ENCODE measurements around the gene ADAMTS12. TPM values are rescaled to one million over a fixed set of nuclear protein-coding genes. Genes with fewer than 3 reads are reported as not detected.
"Not testable (repeated sequence)": the region's sequence is repeated elsewhere in the genome, so short reads cannot be mapped to it uniquely, and the experiment has no call there.

ADAMTS12 gene
- total RNA-seq, 1 donor from 2014 or later: 6.9 TPM

- no peak for DNase-seq (ENCODE audit: low spot score)
- intact Hi-C loops (cut with DNase I): no loop called here
- no peak for ATAC-seq
These were observed 312.6 kb downstream of the ADAMTS12 start for GRCh38 chr5:33579152-33579551.

DNA sequence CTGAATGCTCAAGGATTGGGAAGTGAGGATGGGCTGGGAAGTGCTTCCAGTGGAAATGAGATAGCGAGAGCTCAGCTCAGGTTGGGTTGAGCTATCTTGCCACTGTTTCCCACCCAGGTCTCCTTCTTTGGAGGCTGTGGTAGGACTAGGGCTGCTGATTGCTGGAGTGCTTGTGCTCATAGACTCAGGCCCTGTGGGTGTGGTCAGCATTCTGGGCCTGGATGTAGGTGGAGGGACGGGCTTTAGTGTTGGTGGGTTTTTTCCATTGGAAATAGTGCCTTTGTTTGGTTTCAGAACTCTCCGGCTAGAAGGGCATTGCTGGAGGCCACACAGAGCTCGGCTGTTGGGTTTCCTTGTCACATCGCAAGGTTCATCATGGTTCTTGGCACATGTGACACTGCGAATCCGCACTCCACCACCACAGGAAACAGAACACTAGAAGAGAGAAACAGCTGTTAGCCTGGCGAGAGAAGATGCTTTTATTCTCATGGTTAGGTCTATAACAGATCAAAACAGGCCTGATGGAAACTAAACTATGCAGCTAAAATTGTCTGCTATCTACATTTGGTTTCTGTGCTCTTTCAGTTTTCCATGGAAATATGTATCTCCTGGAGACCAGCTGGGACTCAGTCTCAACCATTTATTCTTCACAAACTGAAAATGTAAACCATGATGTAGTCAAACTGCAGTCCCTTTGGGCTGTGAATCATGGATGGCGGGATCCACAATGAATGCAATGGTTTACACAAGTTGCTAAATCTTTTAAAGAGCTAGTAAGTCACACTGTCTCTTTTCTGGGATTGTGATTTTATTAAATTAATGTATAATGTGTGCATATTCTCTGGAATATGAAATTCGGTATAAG, 314.8 kb downstream of the ADAMTS12 start:
- intact Hi-C loops (cut with DNase I): no loop called here
- ATAC-seq (no peak), DNase-seq (ENCODE audit: low spot score) (no peak)

DNA sequence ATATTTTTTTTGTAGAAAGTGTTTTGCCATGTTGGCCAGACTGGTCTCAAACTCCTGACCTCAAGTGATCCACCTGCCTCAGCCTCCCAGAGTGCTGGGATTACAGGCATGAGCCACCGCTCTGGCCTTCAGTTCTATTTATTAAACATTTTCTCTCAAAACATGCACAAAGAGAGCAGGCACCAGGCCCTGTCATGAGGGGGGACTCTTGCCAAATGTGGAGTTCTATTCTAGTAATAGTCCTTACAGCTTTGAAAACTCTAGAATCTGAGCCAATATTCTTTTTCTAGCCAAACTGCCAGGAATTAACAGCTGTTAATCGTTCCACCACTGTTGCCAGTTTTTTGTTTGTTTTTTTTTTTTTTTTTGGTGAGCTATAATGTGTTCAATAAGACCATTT, 326.5 kb downstream of the ADAMTS12 start:
- ATAC-seq (peak; percentile 50), DNase-seq (ENCODE audit: low spot score) (no peak)
- intact Hi-C loops (cut with DNase I): no loop called here

- intact Hi-C loops (cut with DNase I): no loop called here
- DNase-seq (ENCODE audit: low spot score) (no peak), ATAC-seq (no peak)
These were observed 327.5 kb downstream of the ADAMTS12 start for GRCh38 chr5:33563983-33564908.

- ATAC-seq: no peak
- intact Hi-C loops (cut with DNase I): no loop called here
- no peak for DNase-seq (ENCODE audit: low spot score)
These were observed 328.3 kb downstream of the ADAMTS12 start for GRCh38 chr5:33563530-33563929.

DNA sequence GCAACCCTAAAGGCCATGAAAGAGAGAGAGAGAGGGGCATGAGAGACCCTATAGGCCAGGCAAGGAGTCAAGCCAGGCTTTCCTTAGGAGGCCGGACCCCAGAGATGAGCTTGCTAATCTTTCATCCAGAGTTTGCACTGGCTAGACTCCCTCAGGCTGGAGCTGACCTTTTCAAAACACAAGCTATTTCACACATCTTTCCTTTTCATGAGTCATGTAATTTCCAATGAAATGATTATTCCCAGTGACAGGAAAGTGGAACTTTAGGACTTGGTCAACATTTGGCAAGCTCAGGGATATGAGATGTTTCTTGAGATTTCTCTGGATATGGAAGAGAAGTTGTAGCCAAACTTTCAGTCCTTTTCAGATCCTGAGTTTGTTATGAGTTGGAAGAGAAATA, 333.3 kb downstream of the ADAMTS12 start:
- DNase-seq (ENCODE audit: low spot score) (no peak), ATAC-seq (peak; percentile 57)
- intact Hi-C loops (cut with DNase I): no loop called here

DNA sequence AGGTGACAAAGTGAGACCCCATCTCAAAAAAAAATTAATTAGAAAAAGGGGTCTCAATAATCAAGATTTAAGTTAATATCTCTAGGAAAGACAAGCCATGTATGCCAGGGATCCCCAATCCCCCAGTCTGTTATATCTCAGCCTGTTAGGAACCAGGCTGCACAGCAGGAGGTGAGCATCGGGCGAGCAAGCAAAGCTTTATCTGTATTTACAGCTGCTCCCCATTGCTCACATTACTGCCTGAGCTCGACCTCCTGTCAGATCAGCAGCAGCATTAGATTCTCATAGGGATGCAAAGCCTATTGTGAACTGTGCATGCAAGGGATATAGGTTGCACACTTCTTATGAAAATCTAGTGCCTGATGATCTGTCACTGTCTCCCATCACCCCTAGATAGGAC, 334.2 kb downstream of the ADAMTS12 start:
- intact Hi-C loops (cut with DNase I): no loop called here
- ATAC-seq: no peak
- no peak for DNase-seq (ENCODE audit: low spot score)

DNA sequence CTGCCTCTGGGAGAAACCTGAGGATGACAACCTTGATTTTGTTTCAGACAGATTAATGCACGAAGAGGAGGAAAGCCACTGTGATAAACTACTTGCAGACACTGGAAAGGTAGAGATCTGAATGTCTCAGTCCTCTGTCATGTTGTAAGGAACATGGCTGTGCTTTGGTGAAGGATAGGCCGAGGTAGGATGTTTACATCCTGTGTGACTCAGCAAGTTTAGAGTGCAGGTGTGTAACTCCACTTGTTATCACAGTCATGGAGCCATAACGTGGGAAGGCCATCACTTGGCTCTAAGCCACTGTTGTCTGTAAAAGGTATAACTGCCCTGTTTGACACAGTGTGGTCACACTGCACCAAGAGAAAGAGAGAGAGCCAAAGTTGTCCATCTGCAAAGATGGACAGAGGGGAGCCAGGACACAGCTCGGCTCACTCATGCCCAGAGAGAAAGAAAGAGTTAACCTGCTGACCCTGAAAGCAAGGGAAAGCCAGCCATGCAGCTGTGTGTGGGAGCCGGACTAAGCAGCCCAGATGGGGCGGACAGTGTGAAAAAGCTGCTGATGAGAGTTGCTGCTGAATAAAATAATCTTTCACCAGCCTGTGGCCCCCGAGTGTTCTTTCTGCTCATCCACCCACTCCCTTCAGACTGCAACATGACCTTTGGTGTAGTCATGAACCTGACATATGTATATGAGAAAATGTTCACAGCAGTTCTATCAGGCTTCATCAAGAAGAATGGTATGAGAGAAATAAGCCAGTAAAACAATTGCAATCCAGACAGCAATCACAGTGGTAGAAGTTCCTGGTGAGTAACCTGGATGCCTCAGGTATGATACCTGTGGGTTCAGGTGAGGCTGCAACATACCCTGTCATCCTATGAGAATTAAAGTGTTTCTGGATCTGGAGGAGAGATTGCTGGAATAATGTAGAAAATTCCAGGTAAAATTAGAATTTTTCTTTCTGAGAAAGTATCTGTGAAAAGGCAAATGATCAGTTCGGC, 335.2 kb downstream of the ADAMTS12 start:
- no peak for DNase-seq (ENCODE audit: low spot score)
- peak; percentile 42 for ATAC-seq
- intact Hi-C loops (cut with DNase I): no loop called here

GRCh38 chr5:33549982-33550567, 341.7 kb downstream of the ADAMTS12 start:
- DNase-seq (ENCODE audit: low spot score) (no peak), ATAC-seq (no peak)
- intact Hi-C loops (cut with DNase I): no loop called here

DNA sequence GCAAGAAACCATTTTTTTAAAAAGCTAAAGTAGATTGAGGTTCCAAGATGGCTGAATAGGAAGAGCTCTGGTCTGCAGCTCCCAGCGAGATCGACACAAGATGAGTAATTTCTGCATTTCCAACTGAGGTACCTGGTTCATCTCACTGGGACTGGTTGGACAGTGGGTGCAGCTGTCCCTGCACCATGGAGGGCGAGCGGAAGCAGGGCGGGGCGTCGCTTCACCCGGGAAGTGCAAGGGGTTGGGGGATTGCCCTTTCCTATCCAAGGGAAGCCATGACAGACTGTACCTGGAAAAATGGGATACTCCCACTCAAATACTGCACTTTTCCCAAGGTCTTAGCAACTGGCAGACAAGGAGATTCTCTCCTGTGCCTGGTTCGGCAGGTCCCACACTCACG, 352.0 kb downstream of the ADAMTS12 start:
- intact Hi-C loops (cut with DNase I); DNase-seq (ENCODE audit: low spot score); ATAC-seq: not testable (repeated sequence)

DNA sequence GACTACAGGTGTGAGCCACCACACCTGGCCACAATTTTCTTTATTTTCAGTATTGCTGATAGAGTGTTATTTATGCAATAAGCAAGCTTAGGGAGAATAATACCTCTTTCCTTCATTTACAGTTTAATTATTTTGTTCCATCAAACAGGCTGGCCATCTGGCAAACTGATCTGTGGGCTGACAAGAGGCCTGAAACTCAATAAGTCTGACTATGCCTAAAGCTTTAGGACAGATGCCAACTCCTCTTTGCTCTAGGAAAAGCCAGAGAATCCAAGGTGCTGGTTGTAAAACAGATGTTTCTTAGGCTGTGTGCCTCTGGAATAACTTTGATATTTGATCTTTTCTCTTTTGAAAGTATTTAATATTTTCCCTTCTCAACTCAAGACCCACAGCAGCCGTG, 352.6 kb downstream of the ADAMTS12 start:
- intact Hi-C loops (cut with DNase I): no loop called here
- no peak for DNase-seq (ENCODE audit: low spot score)
- no peak for ATAC-seq

DNA sequence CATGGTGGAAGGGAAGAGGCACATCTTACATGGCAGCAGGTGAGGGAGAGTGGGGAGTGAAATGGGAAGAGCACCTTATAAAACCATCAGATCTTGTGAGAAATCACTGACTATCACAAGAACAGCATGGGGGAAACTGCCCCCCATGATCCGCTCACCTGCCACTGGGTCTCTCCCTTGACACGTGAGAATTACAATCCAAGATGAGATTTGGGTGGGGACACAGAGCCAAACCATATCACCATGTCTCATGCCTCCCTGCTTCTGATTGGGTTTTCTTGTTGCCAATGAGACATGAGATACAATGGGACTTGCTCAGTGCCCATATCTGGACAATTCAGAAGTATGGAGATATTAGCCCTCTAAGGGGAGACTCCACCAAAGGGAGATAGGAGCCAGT, 353.6 kb downstream of the ADAMTS12 start:
- intact Hi-C loops (cut with DNase I): no loop called here
- no peak for DNase-seq (ENCODE audit: low spot score)
- ATAC-seq: no peak

- intact Hi-C loops (cut with DNase I): no loop called here
- DNase-seq (ENCODE audit: low spot score) (no peak), ATAC-seq (no peak)
These were observed 354.6 kb downstream of the ADAMTS12 start for GRCh38 chr5:33537240-33537639.

GRCh38 chr5:33536802-33537201, 355.0 kb downstream of the ADAMTS12 start:
- no peak for ATAC-seq
- DNase-seq (ENCODE audit: low spot score): no peak
- intact Hi-C loops (cut with DNase I): no loop called here

DNA sequence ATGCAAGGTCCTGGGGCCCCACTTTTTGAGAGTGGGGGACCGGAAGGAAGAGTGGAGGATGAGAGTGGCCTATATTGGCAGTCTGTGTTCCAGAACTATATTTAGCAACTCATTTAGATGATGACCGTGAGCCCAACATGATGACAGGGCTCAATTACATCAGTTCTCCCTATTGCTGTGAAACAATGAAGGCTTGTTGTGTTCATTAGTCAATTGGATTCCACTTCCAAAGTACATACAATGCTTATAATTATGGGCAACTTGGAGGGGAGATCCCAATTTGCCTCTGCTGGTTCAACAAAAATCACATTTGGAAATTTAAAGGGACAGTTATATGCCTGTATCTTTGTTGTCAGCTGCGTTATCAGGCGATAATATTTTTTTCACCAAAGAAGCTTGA, 360.0 kb downstream of the ADAMTS12 start:
- no peak for ATAC-seq
- no peak for DNase-seq (ENCODE audit: low spot score)
- intact Hi-C loops (cut with DNase I): no loop called here

DNA sequence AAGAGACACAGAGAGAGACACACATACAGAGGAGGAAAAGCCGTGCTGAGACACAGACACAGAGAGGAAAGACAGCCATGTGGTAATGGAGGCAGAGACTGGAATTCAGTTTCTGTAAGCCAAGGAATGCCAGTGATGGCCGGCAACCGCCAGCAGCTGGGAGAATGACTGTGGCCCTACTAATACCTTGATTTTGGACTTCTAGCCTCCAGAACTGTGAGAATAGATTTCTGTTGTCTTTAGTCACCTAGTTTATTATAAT, 360.8 kb downstream of the ADAMTS12 start:
- intact Hi-C loops (cut with DNase I): no loop called here
- DNase-seq (ENCODE audit: low spot score) (no peak), ATAC-seq (peak; percentile 32)

GRCh38 chr5:33530183-33531036, 361.4 kb downstream of the ADAMTS12 start:
- ATAC-seq: peak; percentile 32
- no peak for DNase-seq (ENCODE audit: low spot score)
- intact Hi-C loops (cut with DNase I): no loop called here

- intact Hi-C loops (cut with DNase I): no loop called here
- ATAC-seq (no peak), DNase-seq (ENCODE audit: low spot score) (no peak)
These were observed 364.1 kb downstream of the ADAMTS12 start for GRCh38 chr5:33527696-33528095.
